Measurements from ENCODE around the gene SLC6A3. TPM values are rescaled to one million over a fixed set of nuclear protein-coding genes. Genes with fewer than 3 reads are reported as not detected.

The SLC6A3 gene
- total RNA-seq, 1 donor from 2014 or later: not detected

GRCh38 chr5:1415059-1415425 is 30.2 kb downstream of the SLC6A3 start:
- TF ChIP-seq CTCF (conservative IDR thresholded peaks at IDR 0.05; ENCODE audit: low read depth, low read length): no peak
- no peak for DNase-seq (ENCODE audit: low read depth)
- H3K4me3 ChIP-seq (ENCODE audit: low read depth, low read length): no peak overlapping the region

- no peak for TF ChIP-seq CTCF (conservative IDR thresholded peaks at IDR 0.05; ENCODE audit: low read depth, low read length)
Measured at GRCh38 chr5:1414311-1415058, 30.8 kb downstream of the SLC6A3 start.

GRCh38 chr5:1413611-1414241 is 31.5 kb downstream of the SLC6A3 start:
- no peak overlapping the region for H3K4me3 ChIP-seq (ENCODE audit: low read depth, low read length)
- DNase-seq (ENCODE audit: low read depth): no peak
- no peak for TF ChIP-seq CTCF (conservative IDR thresholded peaks at IDR 0.05; ENCODE audit: low read depth, low read length)

More at GRCh38 chr5:1414311-1415058, 30.8 kb downstream of the SLC6A3 start:
- H3K4me3 ChIP-seq (ENCODE audit: low read depth, low read length): no peak overlapping the region
- DNase-seq (ENCODE audit: low read depth): no peak

- H3K4me3 ChIP-seq (ENCODE audit: low read depth, low read length): no peak overlapping the region
- DNase-seq (ENCODE audit: low read depth): no peak
- TF ChIP-seq CTCF (conservative IDR thresholded peaks at IDR 0.05; ENCODE audit: low read depth, low read length): no peak
Measured at GRCh38 chr5:1413211-1413610, 32.0 kb downstream of the SLC6A3 start.

GRCh38 chr5:1412621-1413020 is 32.6 kb downstream of the SLC6A3 start:
- H3K4me3 ChIP-seq (ENCODE audit: low read depth, low read length): no peak overlapping the region
- no peak for DNase-seq (ENCODE audit: low read depth)
- no peak for TF ChIP-seq CTCF (conservative IDR thresholded peaks at IDR 0.05; ENCODE audit: low read depth, low read length)

- DNase-seq (ENCODE audit: low read depth): no peak
- H3K4me3 ChIP-seq (ENCODE audit: low read depth, low read length): no peak overlapping the region
- TF ChIP-seq CTCF (conservative IDR thresholded peaks at IDR 0.05; ENCODE audit: low read depth, low read length): no peak
Measured at GRCh38 chr5:1412163-1412562, 33.1 kb downstream of the SLC6A3 start.

GRCh38 chr5:1411099-1411498 is 34.1 kb downstream of the SLC6A3 start:
- TF ChIP-seq CTCF (conservative IDR thresholded peaks at IDR 0.05; ENCODE audit: low read depth, low read length): no peak
- DNase-seq (ENCODE audit: low read depth): no peak
- H3K4me3 ChIP-seq (ENCODE audit: low read depth, low read length): no peak overlapping the region
